Tibial nerve (tissue), 3 donors: ENCODE data around the gene PLEKHM1.

Source experiments
- CTCF ChIP-seq, 5 experiments: fragments of 200-600 bp in 3 of 5; fragments of 450-650 bp in 2 of 5; sonication (generic) in 3 of 5; IDR thresholded peaks; one replicate each; pipeline ENCODE4 v1.5.1; 2016 to 2019; ENCODE audit warnings: antibody characterized with exemption in 5 of 5, mild to moderate bottlenecking in 3 of 5, moderate library complexity in 2 of 5
- POLR2A ChIP-seq, 2 donors: fragments of 450-650 bp; IDR thresholded peaks; one replicate each; pipeline ENCODE4 v1.6.1; 2017; ENCODE audit warnings: antibody characterized with exemption in 2 of 2, mild to moderate bottlenecking in 2 of 2, moderate library complexity in 2 of 2

GRCh38 chr17:45387739-45388138 is 102.8 kb downstream of the PLEKHM1 start:
- TF ChIP-seq CTCF (IDR thresholded peaks at IDR 0.05), result no peak
- TF ChIP-seq POLR2A (IDR thresholded peaks at IDR 0.05), result no peak
